Measurements from ENCODE around the gene RFNG. TPM values are rescaled to one million over a fixed set of nuclear protein-coding genes. Genes with fewer than 3 reads are reported as not detected.

RFNG gene
- total and polyA plus RNA-seq, 3 donors from 2014 or later: 50.5 to 102 (median 73.3) TPM

- Histone ChIP-seq H3K9me3 (no peaks in the 10 kb centered on the region), H3K4me3 (no peak overlapping the region), H3K27ac (no peak overlapping the region), H3K4me1 (peaks cover 6% of the 10 kb centered on the region), H3K27me3 (no peaks in the 10 kb centered on the region), H3K36me3 (ENCODE audit: low read depth, missing control alignments) (no peaks in the 10 kb centered on the region)
- WGBS, 2 donors: 86 to 92% methylated on average over 18 to 19 of the region's 20 CpGs
- TF ChIP-seq CTCF (IDR thresholded peaks at IDR 0.05): no peak
- no peak for TF ChIP-seq POLR2A (IDR thresholded peaks at IDR 0.05)
- intact Hi-C loops (cut with DNase I; ENCODE audit: low total_unique reads): no loop called here
- no peak for DNase-seq
Measured at GRCh38 chr17:82092628-82092994, 41.0 kb upstream of the RFNG start.

GRCh38 chr17:82092094-82092586, 40.5 kb upstream of the RFNG start:
- no peak overlapping the region for H3K4me3 ChIP-seq
- peaks cover 5% of the 10 kb centered on the region for H3K4me1 ChIP-seq
- intact Hi-C loops (cut with DNase I; ENCODE audit: low total_unique reads): no loop called here
- H3K9me3 ChIP-seq: no peaks in the 10 kb centered on the region
- no peaks in the 10 kb centered on the region for H3K27me3 ChIP-seq
- H3K36me3 ChIP-seq (ENCODE audit: low read depth, missing control alignments): no peaks in the 10 kb centered on the region
- H3K27ac ChIP-seq: no peak overlapping the region
- TF ChIP-seq POLR2A (IDR thresholded peaks at IDR 0.05) (no peak), CTCF (IDR thresholded peaks at IDR 0.05) (no peak)
- 90 to 94% methylated on average over 4 to 23 of the region's 23 CpGs for WGBS, 2 donors
- DNase-seq: no peak

GRCh38 chr17:82091264-82092066, 39.9 kb upstream of the RFNG start:
- Histone ChIP-seq H3K9me3 (no peaks in the 10 kb centered on the region), H3K4me1 (no peaks in the 10 kb centered on the region), H3K27me3 (no peaks in the 10 kb centered on the region), H3K4me3 (no peak overlapping the region), H3K27ac (no peak overlapping the region), H3K36me3 (ENCODE audit: low read depth, missing control alignments) (no peaks in the 10 kb centered on the region)
- TF ChIP-seq CTCF (IDR thresholded peaks at IDR 0.05): no peak
- no peak for TF ChIP-seq POLR2A (IDR thresholded peaks at IDR 0.05)
- intact Hi-C loops (cut with DNase I; ENCODE audit: low total_unique reads): no loop called here
- 95 to 100% methylated on average over 1 to 35 of the region's 37 CpGs for WGBS, 2 donors
- no peak for DNase-seq

GRCh38 chr17:82090549-82091263, 39.1 kb upstream of the RFNG start:
- TF ChIP-seq CTCF (IDR thresholded peaks at IDR 0.05) (no peak), POLR2A (IDR thresholded peaks at IDR 0.05) (no peak)
- intact Hi-C loops (cut with DNase I; ENCODE audit: low total_unique reads): no loop called here
- 94 to 96% methylated on average over 17 to 28 of the region's 29 CpGs for WGBS, 2 donors

More at GRCh38 chr17:82090549-82091263, 39.1 kb upstream of the RFNG start:
- Histone ChIP-seq H3K4me1 (no peaks in the 10 kb centered on the region), H3K27ac (no peak overlapping the region), H3K4me3 (no peak overlapping the region), H3K9me3 (no peaks in the 10 kb centered on the region), H3K27me3 (no peaks in the 10 kb centered on the region), H3K36me3 (ENCODE audit: low read depth, missing control alignments) (no peaks in the 10 kb centered on the region)
- DNase-seq: no peak

Data from testis (tissue), 3 donors.